IPS DF 19.7 (cell line): ENCODE measurements around the gene CLSTN2.

ENCODE experiments used
- DNase-seq: peaks from one replicate; pipeline ENCODE4 v3.0.0-alpha.2; 2013; ENCODE audit warnings: low read depth, low spot score

The CLSTN2 gene

GRCh38 chr3:140148824-140149390 is 213.9 kb downstream of the CLSTN2 start:
- DNase-seq, result no peak

- DNase-seq, result no peak
Observed at GRCh38 chr3:140151321-140151720, 216.3 kb downstream of the CLSTN2 start.

GRCh38 chr3:140152851-140153639 is 218.1 kb downstream of the CLSTN2 start:
- DNase-seq, result no peak

GRCh38 chr3:140153736-140154135 is 218.8 kb downstream of the CLSTN2 start:
- no peak for DNase-seq

- no peak for DNase-seq
Observed at GRCh38 chr3:140157161-140157560, 222.2 kb downstream of the CLSTN2 start.

GRCh38 chr3:140159646-140160045 is 224.7 kb downstream of the CLSTN2 start:
- no peak for DNase-seq

- no peak for DNase-seq
Observed at GRCh38 chr3:140160553-140160952, 225.6 kb downstream of the CLSTN2 start.

GRCh38 chr3:140162551-140162950 is 227.6 kb downstream of the CLSTN2 start:
- DNase-seq, result no peak

- DNase-seq, result no peak
Observed at GRCh38 chr3:140163159-140163763, 228.3 kb downstream of the CLSTN2 start.

- no peak for DNase-seq
Observed at GRCh38 chr3:140164156-140164555, 229.2 kb downstream of the CLSTN2 start.

- no peak for DNase-seq
Observed at GRCh38 chr3:140164922-140165590, 230.1 kb downstream of the CLSTN2 start.

- no peak for DNase-seq
Observed at GRCh38 chr3:140165781-140166180, 230.8 kb downstream of the CLSTN2 start.

GRCh38 chr3:140166861-140167599 is 232.0 kb downstream of the CLSTN2 start:
- DNase-seq, result no peak

GRCh38 chr3:140167600-140168281 is 232.8 kb downstream of the CLSTN2 start:
- DNase-seq, result no peak

- DNase-seq, result no peak
Observed at GRCh38 chr3:140170612-140171011, 235.6 kb downstream of the CLSTN2 start.

- DNase-seq, result no peak
Observed at GRCh38 chr3:140176526-140176925, 241.5 kb downstream of the CLSTN2 start.

GRCh38 chr3:140177943-140178342 is 243.0 kb downstream of the CLSTN2 start:
- no peak for DNase-seq

- DNase-seq, result no peak
Observed at GRCh38 chr3:140178482-140178881, 243.5 kb downstream of the CLSTN2 start.

GRCh38 chr3:140180603-140181002 is 245.6 kb downstream of the CLSTN2 start:
- no peak for DNase-seq

- no peak for DNase-seq
Observed at GRCh38 chr3:140185375-140185774, 250.4 kb downstream of the CLSTN2 start.

- DNase-seq, result no peak
Observed at GRCh38 chr3:140186421-140186920, 251.5 kb downstream of the CLSTN2 start.
